ENCODE results near the gene TMEM135.

- TF ChIP-seq REST (IDR thresholded peaks at IDR 0.05; ENCODE audit: insufficient read depth in 1 of 2, low read depth in 2 of 2, low read length in 1 of 2) (no peak), CTCF (IDR thresholded peaks at IDR 0.05) (no peak), POLR2AphosphoS5 (IDR thresholded peaks at IDR 0.05; ENCODE audit: low read depth, low read length) (no peak)
Observed at GRCh38 chr11:87022738-87023137, 15.0 kb upstream of the TMEM135 start.
